Neural progenitor cell (in vitro differentiated cells): ENCODE data around the gene PDCD1LG2. TPM values are rescaled to one million over a fixed set of nuclear protein-coding genes. Genes with fewer than 3 reads are reported as not detected.
"Not testable (repeated sequence)": the region's sequence is repeated elsewhere in the genome, so short reads cannot be mapped to it uniquely, and the experiment has no call there.

ENCODE experiments used
- DNase-seq: peaks from one replicate; pipeline ENCODE4 v3.0.0-alpha.2; 2016; ENCODE audit warnings: low spot score
- H2AFZ ChIP-seq: fragments of 200-600 bp; sonication (generic); replicated peaks from 2 replicates; pipeline ENCODE4 v1.6.1; 2016; ENCODE audit warnings: antibody characterized with exemption
- H3F3A ChIP-seq: fragments of 200-600 bp; sonication (generic); 2 replicates; pipeline ENCODE4 v1.6.1; 2016; ENCODE audit warnings: antibody characterized with exemption, low read depth
- H3K27ac ChIP-seq: fragments of 200-600 bp; sonication (generic); 2 replicates; pipeline ENCODE4 v1.5.1; 2016; ENCODE audit warnings: mild to moderate bottlenecking
- H3K27me3 ChIP-seq: fragments of 200-600 bp; sonication (generic); 2 replicates; pipeline ENCODE4 v1.6.1; 2016; ENCODE audit warnings: mild to moderate bottlenecking, moderate library complexity
- H3K36me3 ChIP-seq: fragments of 200-600 bp; sonication (generic); 2 replicates; pipeline ENCODE4 v1.5.1; 2016
- H3K4me1 ChIP-seq: fragments of 200-600 bp; sonication (generic); 2 replicates; pipeline ENCODE4 v1.6.1; 2016; ENCODE audit warnings: mixed run types
- H3K4me2 ChIP-seq: fragments of 200-600 bp; sonication (generic); 2 replicates; pipeline ENCODE4 v1.6.1; 2016
- H3K4me3 ChIP-seq: fragments of 200-600 bp; sonication (generic); 2 replicates; pipeline ENCODE4 v1.5.1; 2016
- H3K79me2 ChIP-seq: fragments of 200-600 bp; sonication (generic); 2 replicates; pipeline ENCODE4 v1.6.1; 2016; ENCODE audit warnings: low read depth
- H3K9ac ChIP-seq: fragments of 200-600 bp; sonication (generic); 2 replicates; pipeline ENCODE4 v1.6.1; 2016
- H3K9me3 ChIP-seq: fragments of 200-600 bp; sonication (generic); 2 replicates; pipeline ENCODE4 v1.5.1; 2016; ENCODE audit warnings: low read depth
- H4K20me1 ChIP-seq: fragments of 200-600 bp; sonication (generic); 2 replicates; pipeline ENCODE4 v1.6.1; 2016; ENCODE audit warnings: low read depth
- H3K27ac Mint-ChIP-seq: 3 replicates; pipeline ENCODE4 v1.8.0; 2021; ENCODE audit warnings: mixed read lengths
- H3K27me3 Mint-ChIP-seq: 2 replicates; pipeline ENCODE4 v1.8.0; 2022; ENCODE audit warnings: low read depth, mild to moderate bottlenecking, inconsistent platforms, moderate library complexity, mixed read lengths; ENCODE audit not compliant: insufficient read depth
- H3K36me3 Mint-ChIP-seq: 3 replicates; pipeline ENCODE4 v1.8.0; 2021; ENCODE audit warnings: mixed read lengths
- H3K4me1 Mint-ChIP-seq: 3 replicates; pipeline ENCODE4 v1.8.0; 2021; ENCODE audit warnings: mixed read lengths
- H3K4me3 Mint-ChIP-seq: 3 replicates; pipeline ENCODE4 v1.8.0; 2021; ENCODE audit warnings: mild to moderate bottlenecking, moderate library complexity, mixed read lengths
- H3K9me3 Mint-ChIP-seq: 3 replicates; pipeline ENCODE4 v1.8.0; 2020; ENCODE audit warnings: mixed read lengths
- CTCF ChIP-seq: fragments of 200-600 bp; sonication (generic); IDR thresholded peaks from 2 replicates; pipeline ENCODE4 v1.5.1; 2017; ENCODE audit warnings: antibody characterized with exemption, mild to moderate bottlenecking
- EZH2 ChIP-seq: fragments of 200-600 bp; sonication (generic); IDR thresholded peaks from 2 replicates; pipeline ENCODE4 v1.6.1; 2017; ENCODE audit warnings: antibody characterized with exemption, mild to moderate bottlenecking, moderate library complexity
- EZH2phosphoT487 ChIP-seq: fragments of 200-600 bp; sonication (generic); IDR thresholded peaks from 2 replicates; pipeline ENCODE4 v1.6.1; 2017; ENCODE audit warnings: antibody characterized with exemption
- total RNA-seq: library from RNA; depleted of rRNA; stranded (reverse); fragments of >200 nt; gene quantifications from 2 replicates; pipeline ENCODE4 v1.2.3, GENCODE V29; 2015; ENCODE audit warnings: low replicate concordance

Gene PDCD1LG2
- total RNA-seq, 1 donor from 2014 or later = not detected

- H3K9me3 ChIP-seq = no peaks in the 10 kb centered on the region
- H3K9ac ChIP-seq = no peak overlapping the region
- no peak overlapping the region for H3K4me3 ChIP-seq
- H3K27ac ChIP-seq = no peak overlapping the region
- no peak overlapping the region for H2AFZ ChIP-seq
- no peaks in the 10 kb centered on the region for H4K20me1 ChIP-seq
- H3K27me3 ChIP-seq = no peaks in the 10 kb centered on the region
- DNase-seq = no peak
- no peak overlapping the region for H3K4me2 ChIP-seq
- Mint-ChIP-seq H3K27ac (no peak overlapping the region), H3K9me3 (no peaks in the 10 kb centered on the region), H3K4me1 (no peaks in the 10 kb centered on the region), H3K36me3 (no peaks in the 10 kb centered on the region), H3K27me3 (no peaks in the 10 kb centered on the region), H3K4me3 (no peak overlapping the region)
- no peaks in the 10 kb centered on the region for H3F3A ChIP-seq
- H3K4me1 ChIP-seq = no peaks in the 10 kb centered on the region
- H3K36me3 ChIP-seq = no peaks in the 10 kb centered on the region
- no peak for TF ChIP-seq EZH2
- no peak for TF ChIP-seq CTCF
- no peak for TF ChIP-seq EZH2phosphoT487
- no peaks in the 10 kb centered on the region for H3K79me2 ChIP-seq
Observed at GRCh38 chr9:5578698-5579085, 68.4 kb downstream of the PDCD1LG2 start.

GRCh38 chr9:5579881-5580280 lies 69.5 kb downstream of the PDCD1LG2 start:
- Mint-ChIP-seq H3K9me3 (no peaks in the 10 kb centered on the region), H3K4me1 (no peaks in the 10 kb centered on the region), H3K27ac (no peak overlapping the region), H3K36me3 (no peaks in the 10 kb centered on the region), H3K27me3 (no peaks in the 10 kb centered on the region), H3K4me3 (no peak overlapping the region)
- H3K9me3 ChIP-seq = no peaks in the 10 kb centered on the region
- no peak overlapping the region for H3K9ac ChIP-seq
- TF ChIP-seq CTCF (no peak), EZH2phosphoT487 (no peak), EZH2 (no peak)
- no peaks in the 10 kb centered on the region for H3F3A ChIP-seq
- no peak overlapping the region for H3K4me3 ChIP-seq
- no peaks in the 10 kb centered on the region for H4K20me1 ChIP-seq
- no peak overlapping the region for H3K4me2 ChIP-seq
- no peak overlapping the region for H2AFZ ChIP-seq
- H3K27me3 ChIP-seq = no peaks in the 10 kb centered on the region
- no peaks in the 10 kb centered on the region for H3K36me3 ChIP-seq
- H3K4me1 ChIP-seq = no peaks in the 10 kb centered on the region
- DNase-seq = no peak
- no peaks in the 10 kb centered on the region for H3K79me2 ChIP-seq
- H3K27ac ChIP-seq = no peak overlapping the region

- Mint-ChIP-seq H3K9me3 (no peaks in the 10 kb centered on the region), H3K4me1 (no peaks in the 10 kb centered on the region), H3K4me3 (no peak overlapping the region), H3K36me3 (no peaks in the 10 kb centered on the region), H3K27me3 (no peaks in the 10 kb centered on the region), H3K27ac (no peak overlapping the region)
- Histone ChIP-seq H3K9me3 (no peaks in the 10 kb centered on the region), H3F3A (no peaks in the 10 kb centered on the region), H3K79me2 (no peaks in the 10 kb centered on the region), H3K9ac (no peak overlapping the region), H3K4me2 (no peak overlapping the region), H2AFZ (no peak overlapping the region), H3K27ac (no peak overlapping the region), H3K4me3 (no peak overlapping the region), H4K20me1 (no peaks in the 10 kb centered on the region), H3K27me3 (no peaks in the 10 kb centered on the region), H3K4me1 (no peaks in the 10 kb centered on the region), H3K36me3 (no peaks in the 10 kb centered on the region)
- TF ChIP-seq EZH2 = no peak
- TF ChIP-seq CTCF = no peak
- no peak for TF ChIP-seq EZH2phosphoT487
- DNase-seq = no peak
Observed at GRCh38 chr9:5580650-5581049, 70.3 kb downstream of the PDCD1LG2 start.

GRCh38 chr9:5581706-5582105 lies 71.4 kb downstream of the PDCD1LG2 start:
- not testable (repeated sequence) for H3K4me1 Mint-ChIP-seq, H3K4me2 ChIP-seq, H3K27ac Mint-ChIP-seq, DNase-seq, H3K27me3 Mint-ChIP-seq, H3K36me3 ChIP-seq, H3K4me1 ChIP-seq, H3K9ac ChIP-seq, H3K27ac ChIP-seq, H3K27me3 ChIP-seq, H3K9me3 Mint-ChIP-seq, H3F3A ChIP-seq, H3K4me3 Mint-ChIP-seq, H3K79me2 ChIP-seq, H3K4me3 ChIP-seq, H4K20me1 ChIP-seq, H3K9me3 ChIP-seq, H2AFZ ChIP-seq, H3K36me3 Mint-ChIP-seq
